Measurements from ENCODE around the gene CCDC74B.
"Not testable (repeated sequence)": the region's sequence is repeated elsewhere in the genome, so short reads cannot be mapped to it uniquely, and the experiment has no call there.

Gene CCDC74B

GRCh38 chr2:130169896-130170295 lies 25.0 kb upstream of the CCDC74B start:
- no peak overlapping the region for H3K27ac ChIP-seq

GRCh38 chr2:130169163-130169562 lies 24.3 kb upstream of the CCDC74B start:
- not testable (repeated sequence) for H3K9me3 ChIP-seq (ENCODE audit: low read depth, low read length); H3K27ac ChIP-seq; DNase-seq (ENCODE audit: low read depth, low spot score); H3K9ac ChIP-seq (ENCODE audit: insufficient read length); H3K4me3 ChIP-seq
- H3K36me3 ChIP-seq (ENCODE audit: insufficient read depth, low read length) = peaks cover 47% of the 10 kb centered on the region

More at GRCh38 chr2:130169896-130170295, 25.0 kb upstream of the CCDC74B start:
- no peak for TF ChIP-seq EZH2 (IDR thresholded peaks at IDR 0.05)
- TF ChIP-seq POLR2AphosphoS5 (IDR thresholded peaks at IDR 0.05; ENCODE audit: borderline replicate concordance, low read depth, low read length) = no peak
- no peak for TF ChIP-seq FOXP2 (optimal IDR thresholded peaks at IDR 0.05; ENCODE audit: control extremely low read depth, extremely low read length, insufficient read depth)
- no peaks in the 10 kb centered on the region for H3K9me3 ChIP-seq (ENCODE audit: low read depth, low read length)
- no peak overlapping the region for H3K9ac ChIP-seq (ENCODE audit: insufficient read length)
- DNase-seq (ENCODE audit: low read depth, low spot score) = no peak
- H3K4me3 ChIP-seq = no peak overlapping the region
- H3K36me3 ChIP-seq (ENCODE audit: insufficient read depth, low read length) = peaks cover 46% of the 10 kb centered on the region

- H3K36me3 ChIP-seq (ENCODE audit: insufficient read depth, low read length) = peaks cover 49% of the 10 kb centered on the region
- DNase-seq (ENCODE audit: low read depth, low spot score); H3K27ac ChIP-seq; H3K9ac ChIP-seq (ENCODE audit: insufficient read length); H3K4me3 ChIP-seq; H3K9me3 ChIP-seq (ENCODE audit: low read depth, low read length): not testable (repeated sequence)
These were observed 21.7 kb upstream of the CCDC74B start for GRCh38 chr2:130166611-130167010.

- H3K9ac ChIP-seq (ENCODE audit: insufficient read length) = no peak overlapping the region
- peaks cover 44% of the 10 kb centered on the region for H3K36me3 ChIP-seq (ENCODE audit: insufficient read depth, low read length)
- no peak for TF ChIP-seq FOXP2 (optimal IDR thresholded peaks at IDR 0.05; ENCODE audit: control extremely low read depth, extremely low read length, insufficient read depth)
- no peak for TF ChIP-seq EZH2 (IDR thresholded peaks at IDR 0.05)
- no peak for TF ChIP-seq POLR2AphosphoS5 (IDR thresholded peaks at IDR 0.05; ENCODE audit: borderline replicate concordance, low read depth, low read length)
- no peaks in the 10 kb centered on the region for H3K9me3 ChIP-seq (ENCODE audit: low read depth, low read length)
- H3K4me3 ChIP-seq = no peak overlapping the region
- no peak for DNase-seq (ENCODE audit: low read depth, low spot score)
- no peak overlapping the region for H3K27ac ChIP-seq
These were observed 20.5 kb upstream of the CCDC74B start for GRCh38 chr2:130165293-130166016.

GRCh38 chr2:130162968-130163367 lies 18.1 kb upstream of the CCDC74B start:
- H3K9me3 ChIP-seq (ENCODE audit: low read depth, low read length) = no peaks in the 10 kb centered on the region
- no peak overlapping the region for H3K4me3 ChIP-seq
- peaks cover 37% of the 10 kb centered on the region for H3K36me3 ChIP-seq (ENCODE audit: insufficient read depth, low read length)
- no peak overlapping the region for H3K9ac ChIP-seq (ENCODE audit: insufficient read length)
- no peak overlapping the region for H3K27ac ChIP-seq
- TF ChIP-seq POLR2AphosphoS5 (IDR thresholded peaks at IDR 0.05; ENCODE audit: borderline replicate concordance, low read depth, low read length) (no peak), FOXP2 (optimal IDR thresholded peaks at IDR 0.05; ENCODE audit: control extremely low read depth, extremely low read length, insufficient read depth) (no peak), EZH2 (IDR thresholded peaks at IDR 0.05) (no peak)
- no peak for DNase-seq (ENCODE audit: low read depth, low spot score)

GRCh38 chr2:130162486-130162885 lies 17.6 kb upstream of the CCDC74B start:
- H3K27ac ChIP-seq; H3K4me3 ChIP-seq; H3K9me3 ChIP-seq (ENCODE audit: low read depth, low read length); H3K9ac ChIP-seq (ENCODE audit: insufficient read length); DNase-seq (ENCODE audit: low read depth, low spot score): not testable (repeated sequence)
- peaks cover 35% of the 10 kb centered on the region for H3K36me3 ChIP-seq (ENCODE audit: insufficient read depth, low read length)

GRCh38 chr2:130160838-130161705 lies 16.2 kb upstream of the CCDC74B start:
- H3K9ac ChIP-seq (ENCODE audit: insufficient read length); H3K27ac ChIP-seq; H3K4me3 ChIP-seq; DNase-seq (ENCODE audit: low read depth, low spot score); H3K9me3 ChIP-seq (ENCODE audit: low read depth, low read length): not testable (repeated sequence)
- peaks cover 23% of the 10 kb centered on the region for H3K36me3 ChIP-seq (ENCODE audit: insufficient read depth, low read length)

- no peak for TF ChIP-seq EZH2 (IDR thresholded peaks at IDR 0.05)
- TF ChIP-seq FOXP2 (optimal IDR thresholded peaks at IDR 0.05; ENCODE audit: control extremely low read depth, extremely low read length, insufficient read depth) = no peak
- TF ChIP-seq POLR2AphosphoS5 (IDR thresholded peaks at IDR 0.05; ENCODE audit: borderline replicate concordance, low read depth, low read length) = no peak
- Histone ChIP-seq H3K4me3 (no peak overlapping the region), H3K27ac (no peak overlapping the region), H3K9me3 (ENCODE audit: low read depth, low read length) (no peaks in the 10 kb centered on the region), H3K9ac (ENCODE audit: insufficient read length) (no peak overlapping the region), H3K36me3 (ENCODE audit: insufficient read depth, low read length) (peaks cover 16% of the 10 kb centered on the region; the same call in 1 of the 2 replicates)
- DNase-seq (ENCODE audit: low read depth, low spot score) = no peak
These were observed 15.2 kb upstream of the CCDC74B start for GRCh38 chr2:130160131-130160530.

GRCh38 chr2:130159376-130159775 lies 14.5 kb upstream of the CCDC74B start:
- not testable (repeated sequence) for DNase-seq (ENCODE audit: low read depth, low spot score)

More at GRCh38 chr2:130159376-130159775, 14.5 kb upstream of the CCDC74B start:
- H3K27ac ChIP-seq; H3K9ac ChIP-seq (ENCODE audit: insufficient read length); H3K4me3 ChIP-seq; H3K9me3 ChIP-seq (ENCODE audit: low read depth, low read length): not testable (repeated sequence)
- H3K36me3 ChIP-seq (ENCODE audit: insufficient read depth, low read length) = peaks cover 12% of the 10 kb centered on the region; the same call in 1 of the 2 replicates
